Measurements from ENCODE around the gene CREBZF.
"Not testable (repeated sequence)": the region's sequence is repeated elsewhere in the genome, so short reads cannot be mapped to it uniquely, and the experiment has no call there.

Gene CREBZF

DNA sequence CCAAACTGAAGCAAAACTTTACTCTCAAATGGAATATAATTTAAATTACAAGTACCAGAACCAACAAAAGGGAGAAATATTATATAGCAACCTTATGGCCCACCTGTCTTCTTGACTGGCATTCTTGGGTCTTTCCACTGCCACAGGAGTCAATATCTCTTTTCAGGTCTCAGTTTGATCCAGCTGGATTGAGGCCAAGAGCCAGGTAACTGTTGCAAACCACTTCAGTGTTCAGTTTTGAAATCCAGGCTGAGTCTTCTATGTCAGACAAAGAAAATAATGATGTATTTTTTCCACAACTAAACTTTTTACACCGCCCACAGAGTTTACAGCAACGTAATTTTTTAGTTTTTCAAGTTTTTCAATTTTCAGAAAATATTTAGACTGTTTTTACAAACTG, 38.4 kb downstream of the CREBZF start:
- DNase-seq: no peak

DNA sequence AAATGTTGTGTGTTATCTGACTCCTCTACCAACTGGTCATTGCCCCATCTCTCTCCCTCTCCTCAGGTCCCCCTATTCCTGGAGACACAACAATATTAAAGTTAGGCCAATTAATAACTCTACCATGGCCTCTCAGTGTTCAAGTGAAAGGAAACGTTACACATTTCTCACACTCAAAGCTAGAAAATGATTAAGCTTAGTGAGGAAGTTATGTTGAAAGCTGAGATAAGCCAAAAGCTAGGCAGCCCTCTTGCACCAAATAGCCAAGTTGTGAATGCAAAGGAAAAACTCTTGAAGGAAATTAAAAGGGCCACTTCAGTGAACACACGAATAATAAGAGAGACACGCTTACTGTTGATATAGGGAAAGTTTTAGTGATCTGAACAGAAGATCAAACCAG, 44.7 kb downstream of the CREBZF start:
- no peak for DNase-seq

DNA sequence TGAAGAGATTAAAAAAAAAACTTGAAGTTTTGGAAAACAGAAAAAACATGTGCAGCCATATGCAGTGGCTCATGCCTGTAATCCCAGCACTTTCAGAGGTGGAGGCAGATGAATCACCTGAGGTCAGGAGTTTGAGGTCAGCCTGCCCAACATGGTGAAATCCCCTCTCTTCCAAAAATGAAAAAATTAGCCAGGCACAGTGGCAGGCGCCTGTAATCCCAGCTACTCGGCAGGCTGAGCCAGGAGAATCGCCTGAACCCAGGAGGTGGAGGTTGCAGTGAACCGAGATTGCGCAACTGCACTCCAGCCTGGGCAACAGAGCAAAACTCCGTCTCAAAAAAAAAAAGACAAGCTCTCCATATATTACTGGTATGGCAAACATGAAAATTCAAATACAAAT, 45.4 kb downstream of the CREBZF start:
- no peak for DNase-seq

DNA sequence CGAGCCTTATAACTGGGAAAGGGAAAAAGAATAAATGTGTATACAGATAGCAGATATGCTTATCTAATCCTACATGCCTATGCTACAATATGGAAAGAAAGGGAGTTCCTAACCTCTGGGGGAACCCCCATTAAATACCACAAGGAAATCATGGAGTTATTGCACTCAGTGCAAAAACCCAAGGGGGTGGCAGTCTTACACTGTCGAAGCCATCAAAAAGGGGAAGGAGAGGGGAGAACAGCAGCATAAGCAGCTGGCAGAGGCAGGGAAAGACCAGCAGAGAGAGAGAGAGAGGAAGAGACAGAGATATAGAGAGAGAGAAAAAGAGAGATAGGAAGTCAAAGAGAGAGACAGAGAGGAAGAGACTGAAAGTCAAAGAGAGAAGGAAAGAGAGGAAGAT, 53.3 kb downstream of the CREBZF start:
- DNase-seq: not testable (repeated sequence)

Data from fibroblast of skin of abdomen (primary cell).